Kidney epithelial cell (primary cell): ENCODE results near the gene NDRG3. TPM values are rescaled to one million over a fixed set of nuclear protein-coding genes. Genes with fewer than 3 reads are reported as not detected.
"Not testable (repeated sequence)": the region's sequence is repeated elsewhere in the genome, so short reads cannot be mapped to it uniquely, and the experiment has no call there.

Source experiments
- DNase-seq: peaks from one replicate; pipeline ENCODE4 v3.0.0-alpha.2; 2010; ENCODE audit warnings: low read depth
- H3K27me3 ChIP-seq: 2 replicates; pipeline ENCODE4 v1.6.0; 2011; ENCODE audit warnings: low read length; ENCODE audit not compliant: control insufficient read depth, insufficient read depth
- H3K36me3 ChIP-seq: 2 replicates; pipeline ENCODE4 v1.5.1; 2011; ENCODE audit warnings: low read length; ENCODE audit not compliant: control insufficient read depth, insufficient read depth
- H3K4me3 ChIP-seq: 2 replicates; pipeline ENCODE4 v1.5.1; 2011; ENCODE audit warnings: low read depth, mild to moderate bottlenecking, control low read depth, low read length
- CTCF ChIP-seq: IDR thresholded peaks from 2 replicates; pipeline ENCODE4 v1.5.1; 2011; ENCODE audit warnings: mild to moderate bottlenecking, moderate library complexity, low read length, control low read depth, inconsistent platforms; ENCODE audit not compliant: insufficient read depth, poor library complexity, severe bottlenecking
- total RNA-seq: library from RNA; depleted of rRNA; stranded (reverse); fragments of >200 nt; gene quantifications from 2 replicates; pipeline ENCODE4 v1.2.3, GENCODE V29; 2015

Gene NDRG3
- total RNA-seq, 1 donor from 2014 or later = 20.2 TPM

DNA sequence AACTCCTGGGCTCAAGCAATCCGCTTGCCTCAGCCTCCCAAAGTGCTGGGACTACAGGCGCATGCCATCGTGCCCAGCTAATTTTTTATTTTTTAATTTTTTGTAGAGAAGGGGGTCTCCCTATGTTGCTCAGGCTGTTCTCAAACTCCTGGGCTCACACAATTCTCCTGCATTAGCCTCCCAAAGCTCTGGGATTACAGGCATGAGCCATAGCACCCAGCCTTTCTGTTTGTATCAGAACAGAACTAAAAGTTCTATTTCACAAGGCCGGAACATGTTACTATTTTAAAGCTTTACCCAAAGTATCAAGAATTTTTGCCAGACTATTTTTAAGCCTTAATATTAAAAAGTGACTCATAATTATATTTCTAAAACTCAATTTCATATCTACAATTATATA, 42.4 kb downstream of the NDRG3 start:
- no peak for TF ChIP-seq CTCF
- H3K36me3 ChIP-seq = no peaks in the 10 kb centered on the region
- H3K27me3 ChIP-seq = no peaks in the 10 kb centered on the region
- DNase-seq = no peak
- no peak overlapping the region for H3K4me3 ChIP-seq

DNA sequence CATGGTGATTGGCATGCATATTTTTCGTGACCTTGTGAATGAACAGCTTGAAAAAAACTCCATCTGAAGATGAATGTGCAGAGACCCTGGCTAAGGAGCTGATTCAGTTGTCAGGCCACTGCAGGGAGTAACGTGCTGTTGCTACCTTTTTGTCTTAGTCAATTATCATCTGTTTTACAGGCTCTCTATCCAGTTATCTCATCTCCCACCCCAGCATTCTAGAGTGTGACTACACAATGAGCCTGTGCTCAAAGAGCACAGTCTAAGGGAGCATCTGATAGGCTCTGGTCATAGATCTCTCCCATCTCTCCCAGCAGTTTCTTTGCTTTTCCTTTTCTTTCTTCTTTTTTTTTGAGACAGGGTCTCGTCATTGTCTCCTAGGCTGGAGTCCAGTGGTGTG, 45.5 kb downstream of the NDRG3 start:
- H3K4me3 ChIP-seq = no peak overlapping the region
- H3K36me3 ChIP-seq = no peaks in the 10 kb centered on the region
- TF ChIP-seq CTCF = no peak
- no peak for DNase-seq
- H3K27me3 ChIP-seq = no peaks in the 10 kb centered on the region

DNA sequence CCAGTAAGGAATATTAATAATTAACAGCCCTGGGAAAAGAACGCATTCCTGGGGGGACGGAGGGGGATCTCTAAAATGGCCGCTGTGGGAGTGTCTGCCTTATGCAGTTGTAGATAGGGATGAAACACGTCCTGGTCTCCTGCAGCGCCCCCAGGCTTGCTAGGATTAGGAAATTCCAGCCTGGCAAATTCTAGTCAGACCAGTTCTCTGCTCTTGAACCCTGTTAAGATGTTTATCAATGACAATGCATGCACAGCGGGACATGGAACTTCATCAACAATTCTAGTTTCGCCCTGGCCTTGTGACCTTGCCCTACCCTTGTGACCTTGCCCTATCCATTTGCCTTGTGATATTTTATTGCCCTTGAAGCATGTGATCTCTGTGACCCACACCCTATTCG, 50.4 kb downstream of the NDRG3 start:
- DNase-seq, H3K27me3 ChIP-seq, H3K4me3 ChIP-seq, H3K36me3 ChIP-seq: not testable (repeated sequence)

- TF ChIP-seq CTCF = no peak
- no peak overlapping the region for H3K4me3 ChIP-seq
- no peak for DNase-seq
- H3K27me3 ChIP-seq = no peaks in the 10 kb centered on the region
- no peaks in the 10 kb centered on the region for H3K36me3 ChIP-seq
Measured at GRCh38 chr20:36688630-36689029, 57.3 kb downstream of the NDRG3 start.

GRCh38 chr20:36687850-36688249, 58.0 kb downstream of the NDRG3 start:
- no peak for TF ChIP-seq CTCF
- no peaks in the 10 kb centered on the region for H3K27me3 ChIP-seq
- H3K4me3 ChIP-seq = no peak overlapping the region
- no peak for DNase-seq
- H3K36me3 ChIP-seq = no peaks in the 10 kb centered on the region

DNA sequence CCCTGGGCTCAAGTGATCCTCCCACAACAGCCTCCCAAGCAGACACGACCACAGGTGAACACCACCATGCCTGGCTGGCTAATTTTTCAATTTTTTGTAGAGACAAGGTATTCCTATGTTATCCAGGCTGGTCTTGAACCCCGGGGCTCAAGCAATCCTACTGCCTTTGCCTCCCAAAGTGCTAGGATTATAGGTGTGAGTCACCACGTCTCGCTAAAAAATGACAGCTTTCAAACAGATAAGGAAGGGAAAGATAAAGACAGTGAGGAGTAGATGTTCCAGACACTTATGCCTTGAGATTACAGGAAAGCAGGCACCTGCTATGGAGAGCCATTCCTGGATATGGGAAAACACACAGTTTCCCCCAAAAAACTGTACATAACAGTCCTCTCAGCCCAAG, 58.9 kb downstream of the NDRG3 start:
- no peak for DNase-seq
- Histone ChIP-seq H3K4me3 (no peak overlapping the region), H3K36me3 (no peaks in the 10 kb centered on the region), H3K27me3 (no peaks in the 10 kb centered on the region)
- TF ChIP-seq CTCF = no peak
